HepG2 (cell line): ENCODE measurements around the gene COPB2. TPM values are rescaled to one million over a fixed set of nuclear protein-coding genes. Genes with fewer than 3 reads are reported as not detected.

Experiments used
- ATAC-seq: fragments of 200-7000 bp; cut with Tn5 transposase; 3 replicates; pipeline ENCODE4 v1.9.1; 2020; ENCODE audit warnings: mild to moderate bottlenecking, moderate library complexity
- BruUV-seq: library from RNA; stranded (reverse); fragments of 400-500 nt; replicated peaks from 2 replicates; lab custom pipeline; 2021; lab: Mats Ljungman, UMichigan
- CTCF ChIA-PET: fragments of 300-600 bp; formaldehyde crosslinking; extraction: SDS; loops from one replicate; lab custom pipeline; 2021; ENCODE audit warnings: low total read pairs, inconsistent platforms, low intra/inter-chr PET ratio; lab: Yijun Ruan, JAX
- POLR2A ChIA-PET: fragments of 350-600 bp; sonication (Branson Sonifier 250); formaldehyde crosslinking; loops from one replicate; lab custom pipeline; 2020; ENCODE audit warnings: antibody characterized with exemption, inconsistent platforms; lab: Yijun Ruan, JAX
- DNase-seq: peaks from one replicate; pipeline ENCODE4 v3.0.0-alpha.2; 2015; ENCODE audit warnings: low spot score
- FAIRE-seq: peaks from 3 replicates; lab custom pipeline; 2011; peaks lifted over from hg19 to GRCh38; lab: Jason Lieb, UNC
- H2AFZ ChIP-seq: one replicate; pipeline ENCODE4 v1.6.1; 2011; ENCODE audit warnings: low read length, inconsistent platforms
- H3K27ac ChIP-seq: fragments of 300-600 bp; 3 replicates; pipeline ENCODE4 v1.8.0; 2011; ENCODE audit warnings: mixed run types, mild to moderate bottlenecking, mixed read lengths, low read length, inconsistent platforms; ENCODE audit not compliant: insufficient read depth; ENCODE audit errors: extremely low read length
- H3K27me3 ChIP-seq, 2 experiments: fragments of 200-600 bp in 1 of 2; 2 replicates in 1 of 2; 3 replicates in 1 of 2; pipeline versions ENCODE4 v1.6.0 to v1.8.0; 2011; ENCODE audit warnings: low read length in 2 of 2, mild to moderate bottlenecking in 2 of 2, moderate library complexity in 2 of 2, inconsistent platforms in 1 of 2; ENCODE audit not compliant: insufficient read depth in 2 of 2, control insufficient read depth in 1 of 2
- H3K36me3 ChIP-seq, 2 experiments: fragments of 200-600 bp in 1 of 2; replicated peaks in 1 of 2; 2 replicates in 1 of 2; 3 replicates in 1 of 2; pipeline versions ENCODE4 v1.5.1 to v1.8.0; 2011; ENCODE audit warnings: low read length in 2 of 2, inconsistent platforms in 1 of 2; ENCODE audit not compliant: insufficient read depth in 2 of 2, control insufficient read depth in 1 of 2
- H3K4me1 ChIP-seq: 2 replicates; pipeline ENCODE4 v1.5.1; 2012; ENCODE audit warnings: low read length, inconsistent platforms; ENCODE audit not compliant: insufficient read depth
- H3K4me2 ChIP-seq: 2 replicates; pipeline ENCODE4 v1.6.0; 2011; ENCODE audit warnings: low read depth, low read length, inconsistent platforms
- H3K4me3 ChIP-seq, 3 experiments: fragments of 200-600 bp in 1 of 3; sonication (generic), shearing (Covaris generic) in 1 of 3; replicated peaks in 1 of 3; 2 replicates each; pipeline ENCODE4 v1.5.1; 2011 to 2016; ENCODE audit warnings: low read length in 3 of 3, inconsistent platforms in 2 of 3, low read depth in 2 of 3, mild to moderate bottlenecking in 2 of 3, control low read depth in 1 of 3, mixed read lengths in 1 of 3; ENCODE audit not compliant: insufficient read depth in 1 of 3
- H3K79me2 ChIP-seq: one replicate; pipeline ENCODE4 v1.6.1; 2011; ENCODE audit warnings: low read length, inconsistent platforms; ENCODE audit not compliant: insufficient read depth
- H3K9ac ChIP-seq: 2 replicates; pipeline ENCODE4 v1.6.0; 2011; ENCODE audit warnings: mild to moderate bottlenecking, low read depth, low read length, inconsistent platforms; ENCODE audit not compliant: insufficient read depth
- H3K9me3 ChIP-seq: 2 replicates; pipeline ENCODE4 v1.5.1; 2012; ENCODE audit warnings: mild to moderate bottlenecking, low read length
- H4K20me1 ChIP-seq: 2 replicates; pipeline ENCODE4 v1.6.0; 2011; ENCODE audit warnings: inconsistent platforms, mild to moderate bottlenecking, low read length, moderate library complexity; ENCODE audit not compliant: insufficient read depth
- BCLAF1 ChIP-seq: fragments of 450-650 bp; IDR thresholded peaks from 2 replicates; pipeline ENCODE4 v1.6.1; 2017; ENCODE audit warnings: mild to moderate bottlenecking
- CC2D1A ChIP-seq: sonication (generic); formaldehyde crosslinking; IDR thresholded peaks from 2 replicates; pipeline ENCODE4 v1.8.1; 2023; ENCODE audit warnings: mild to moderate bottlenecking, missing genetic modification reagents
- FOXJ3 ChIP-seq: sonication (generic); formaldehyde crosslinking; IDR thresholded peaks from 2 replicates; pipeline ENCODE4 v1.4.0; 2020; ENCODE audit warnings: missing genetic modification reagents, mild to moderate bottlenecking, borderline replicate concordance
- HDAC1 ChIP-seq: sonication (generic); formaldehyde crosslinking; IDR thresholded peaks from 2 replicates; pipeline ENCODE4 v1.5.1; 2020; ENCODE audit warnings: mild to moderate bottlenecking, missing genetic modification reagents
- HNRNPUL1 ChIP-seq: fragments of 200-400 bp; formaldehyde crosslinking; IDR thresholded peaks from 2 replicates; pipeline ENCODE4 v1.6.1; 2017; ENCODE audit warnings: low read depth, mild to moderate bottlenecking, low read length, moderate library complexity
- KDM1A ChIP-seq: IDR thresholded peaks from 2 replicates; pipeline ENCODE4 v1.6.1; 2016; ENCODE audit warnings: missing compliant biosample characterization
- MNT ChIP-seq: fragments of 450-650 bp; IDR thresholded peaks from 2 replicates; pipeline ENCODE4 v1.6.1; 2016
- PHF5A ChIP-seq: IDR thresholded peaks from one replicate; pipeline ENCODE4 v1.6.1; 2018; ENCODE audit warnings: low read depth, missing genetic modification reagents; ENCODE audit not compliant: unreplicated experiment
- POLR2AphosphoS2 ChIP-seq: IDR thresholded peaks from 2 replicates; pipeline ENCODE4 v1.6.1; 2011; ENCODE audit warnings: low read depth, low read length, improper control_type of control experiment
- SNRNP70 ChIP-seq: fragments of 200-400 bp; formaldehyde crosslinking; IDR thresholded peaks from 2 replicates; pipeline ENCODE4 v1.6.1; 2017; ENCODE audit warnings: mild to moderate bottlenecking, low read depth, low read length, moderate library complexity
- TIGD3 ChIP-seq: sonication (generic); formaldehyde crosslinking; IDR thresholded peaks from 2 replicates; pipeline ENCODE4 v1.5.1; 2020; ENCODE audit warnings: mild to moderate bottlenecking, missing genetic modification reagents, borderline replicate concordance
- YEATS4 ChIP-seq: sonication (generic); formaldehyde crosslinking; IDR thresholded peaks from 2 replicates; pipeline ENCODE4 v1.4.0; 2020; ENCODE audit warnings: missing genetic modification reagents, borderline replicate concordance
- ZNF232 ChIP-seq: sonication (generic); formaldehyde crosslinking; IDR thresholded peaks from 2 replicates; pipeline ENCODE4 v1.4.0; 2020; ENCODE audit warnings: missing genetic modification reagents, borderline replicate concordance
- ZNF501 ChIP-seq: sonication (generic); formaldehyde crosslinking; IDR thresholded peaks from 2 replicates; pipeline ENCODE4 v1.5.1; 2020; ENCODE audit warnings: mild to moderate bottlenecking, moderate library complexity, missing genetic modification reagents
- ZNF678 ChIP-seq: sonication (generic); formaldehyde crosslinking; IDR thresholded peaks from 2 replicates; pipeline ENCODE4 v1.4.0; 2020; ENCODE audit warnings: mild to moderate bottlenecking, missing genetic modification reagents
- ZNF720 ChIP-seq: sonication (generic); formaldehyde crosslinking; IDR thresholded peaks from 2 replicates; pipeline ENCODE4 v1.4.0; 2020; ENCODE audit warnings: missing genetic modification reagents
- ZNF740 ChIP-seq: sonication (generic); formaldehyde crosslinking; IDR thresholded peaks from 2 replicates; pipeline ENCODE4 v1.4.0; 2020; ENCODE audit warnings: missing genetic modification reagents
- ZNF83 ChIP-seq: sonication (generic); formaldehyde crosslinking; IDR thresholded peaks from 2 replicates; pipeline ENCODE4 v1.4.0; 2020; ENCODE audit warnings: missing genetic modification reagents, mild to moderate bottlenecking, borderline replicate concordance
- WGBS: methylation state at CpG from one replicate; pipeline ENCODE4 v1.1.6; 2017; ENCODE audit warnings: low lambda C conversion rate; 5-methylcytosine and 5-hydroxymethylcytosine counted together
- in situ Hi-C: cut with HindIII; loops from 2 replicates; pipeline ENCODE4 v1.10.0; 2017; ENCODE audit warnings: low pct_unique_long_range_greater_than_20kb; ENCODE audit not compliant: extremely low pct_ligation_motif_present
- intact Hi-C: fragments of 100-400 bp; cut with micrococcal nuclease; formaldehyde crosslinking; loops from one replicate; pipeline ENCODE4 v1.10.0; 2022; ENCODE audit not compliant: unreplicated experiment
- polyA plus RNA-seq, 8 experiments: library from polyadenylated mRNA; depleted of rRNA in 3 of 8; stranded (reverse) in 7 of 8; unstranded in 1 of 8; fragments of >200 nt; fragmentation: Illumina TruSeq in 4 of 8; extraction: Trizol in 4 of 8; gene quantifications; 2 replicates each; pipeline versions ENCODE4 v1.2.1 to v1.2.3, GENCODE V29; 2011 to 2016; ENCODE audit warnings: low read depth in 4 of 8, missing spikeins in 1 of 8, mixed read lengths in 1 of 8; ENCODE audit not compliant: insufficient read depth in 1 of 8
- total RNA-seq, 5 experiments: library from RNA; depleted of rRNA; stranded (reverse); fragments of >200 nt; fragmentation: Illumina TruSeq; extraction: Trizol; gene quantifications; 2 replicates each; pipeline ENCODE4 v1.2.3, GENCODE V29; 2016; ENCODE audit warnings: low read depth in 1 of 5

COPB2 gene
- total and polyA plus RNA-seq, 2 of the 13 experiments (the other 11 are each of a cell fraction or from before 2014, with no cell fraction given): 83.3 to 217 TPM

- WGBS: 9% methylated on average over 4 of the region's 5 CpGs
- in situ Hi-C loops: no loop called here
- Histone ChIP-seq H3K36me3 (no peaks in the 10 kb centered on the region), H3K9ac (no peak overlapping the region), H2AFZ (no peak overlapping the region), H3K4me2 (no peak overlapping the region), H3K27ac (no peak overlapping the region), H3K79me2 (no peaks in the 10 kb centered on the region), H4K20me1 (no peaks in the 10 kb centered on the region), H3K4me3 (no peak overlapping the region)
- ATAC-seq: no peak
- no TSS peak for BruUV-seq
- no peak for DNase-seq
- ChIA-PET CTCF (no interaction called here), POLR2A (no interaction called here)
- no peak for TF ChIP-seq ZNF232
- no peak for TF ChIP-seq ZNF720
- TF ChIP-seq SNRNP70: no peak
- no peak for TF ChIP-seq PHF5A (CRISPR knock-in tag)
- TF ChIP-seq ZNF678 (CRISPR knock-in tag): no peak
- TF ChIP-seq ZNF83 (CRISPR knock-in tag): no peak
- no peak for TF ChIP-seq TIGD3 (CRISPR knock-in tag)
- no peak for TF ChIP-seq HNRNPUL1
- no peak for TF ChIP-seq CC2D1A (CRISPR knock-in tag)
- no peak for TF ChIP-seq HDAC1 (CRISPR knock-in tag)
- TF ChIP-seq ZNF501 (CRISPR knock-in tag): no peak
- no peak for TF ChIP-seq POLR2AphosphoS2
- TF ChIP-seq FOXJ3: no peak
- no peak for TF ChIP-seq KDM1A (CRISPR knock-in tag)
- no peak for TF ChIP-seq ZNF740
- TF ChIP-seq MNT: no peak
- TF ChIP-seq BCLAF1: no peak
- no peak for TF ChIP-seq YEATS4 (CRISPR knock-in tag)
- TF ChIP-seq, all 625 proteins: peak for 0
- no peaks in the 10 kb centered on the region for H3K4me1 ChIP-seq
- H3K9me3 ChIP-seq: no peaks in the 10 kb centered on the region
- no peak for FAIRE-seq
- intact Hi-C loops: loop anchor here (10.0 kb wide), 1 partner anchor 118 kb away; no protein-coding TSS in a partner anchor
- H3K27me3 ChIP-seq: peaks cover 2 to 10% of the 10 kb centered on the region in 2 experiments; a peak in 3 of 5 replicates
These were observed 67.1 kb downstream of the COPB2 start for GRCh38 chr3:139322346-139322745.
